Measurements from ENCODE around the gene POLR3A. TPM values are rescaled to one million over a fixed set of nuclear protein-coding genes. Genes with fewer than 3 reads are reported as not detected.

Gene POLR3A
- total and polyA plus RNA-seq, 2 donors (not counting 1 experiment from before 2014, with no cell fraction given): 5.4 to 18.4 TPM

- Histone ChIP-seq H3K27me3 (replicated peaks in 1 of 4; ENCODE audit: control extremely low read depth in 1 of 4, control insufficient read depth in 3 of 4, insufficient read depth in 4 of 4, low read length in 3 of 4) (no peaks in the 10 kb centered on the region), H3K36me3 (replicated peaks in 1 of 2; ENCODE audit: control extremely low read depth in 1 of 2, control insufficient read depth in 1 of 2, extremely low read depth in 1 of 2, insufficient read depth in 2 of 2, low read length in 1 of 2) (no peaks in the 10 kb centered on the region), H3K27ac (ENCODE audit: low read length in 2 of 2) (no peak overlapping the region), H3K9me3 (ENCODE audit: control extremely low read depth in 1 of 3, control insufficient read depth in 2 of 3, insufficient read depth in 1 of 3, low read length in 2 of 3) (peaks cover 0 to 20% (median 2%) of the 10 kb centered on the region in 3 donors), H3K9ac (ENCODE audit: low read length) (no peak overlapping the region), H2AFZ (ENCODE audit: insufficient read depth, low read depth, low read length, poor library complexity, severe bottlenecking) (no peak overlapping the region), H4K20me1 (ENCODE audit: control insufficient read depth, insufficient read depth, low read length, poor library complexity, severe bottlenecking) (no peaks in the 10 kb centered on the region), H3K79me2 (ENCODE audit: control insufficient read depth, insufficient read depth, low read length) (no peaks in the 10 kb centered on the region), H3K4me3 (ENCODE audit: control extremely low read depth in 1 of 5, extremely low read depth in 1 of 5, insufficient read depth in 1 of 5, low read depth in 2 of 5, low read length in 4 of 5) (no peak overlapping the region), H3K4me2 (replicated peaks; ENCODE audit: low read depth, low read length, poor library complexity, severe bottlenecking) (no peak overlapping the region), H3K4me1 (ENCODE audit: control insufficient read depth in 2 of 2, insufficient read depth in 2 of 2, low read length in 2 of 2) (no peaks in the 10 kb centered on the region)
- intact Hi-C loops (cut with micrococcal nuclease): no loop called here
- 100% methylated on average over 6 of the region's 7 CpGs for WGBS (ENCODE audit: insufficient coverage)
- ATAC-seq (ENCODE audit: low read depth) (no peak), DNase-seq (no peak)
- POLR2A ChIA-PET: no interaction called here
- H3K4me3 Mint-ChIP-seq: no peak overlapping the region
- no peak overlapping the region for H3K27ac Mint-ChIP-seq
- H3K4me1 Mint-ChIP-seq: no peaks in the 10 kb centered on the region
- H3K9me3 Mint-ChIP-seq (ENCODE audit: insufficient read depth): peaks cover 10% of the 10 kb centered on the region
- CTCF ChIA-PET: no interaction called here
- peaks cover 6% of the 10 kb centered on the region for H3K27me3 Mint-ChIP-seq
- TF ChIP-seq CTCF (IDR thresholded peaks at IDR 0.05): no peak
- TF ChIP-seq EZH2 (IDR thresholded peaks at IDR 0.05; ENCODE audit: borderline replicate concordance, insufficient read depth, low read depth, low read length, poor library complexity, severe bottlenecking): no peak
These were observed 65.4 kb downstream of the POLR3A start for GRCh38 chr10:77963901-77964300.

GRCh38 chr10:77962350-77963146 is 66.8 kb downstream of the POLR3A start:
- no peaks in the 10 kb centered on the region for H4K20me1 ChIP-seq (ENCODE audit: control insufficient read depth, insufficient read depth, low read length, poor library complexity, severe bottlenecking)
- no peak overlapping the region for H3K4me3 Mint-ChIP-seq
- H3K9me3 Mint-ChIP-seq (ENCODE audit: insufficient read depth): peaks cover 10% of the 10 kb centered on the region
- no peak overlapping the region for H3K4me3 ChIP-seq (ENCODE audit: control extremely low read depth in 1 of 5, extremely low read depth in 1 of 5, insufficient read depth in 1 of 5, low read depth in 2 of 5, low read length in 4 of 5)
- H2AFZ ChIP-seq (ENCODE audit: insufficient read depth, low read depth, low read length, poor library complexity, severe bottlenecking): no peak overlapping the region
- no peak overlapping the region for H3K9ac ChIP-seq (ENCODE audit: low read length)
- POLR2A ChIA-PET: no interaction called here
- WGBS (ENCODE audit: insufficient coverage): 69% methylated on average over 3 of the region's 7 CpGs
- H3K4me1 Mint-ChIP-seq: no peaks in the 10 kb centered on the region
- intact Hi-C loops (cut with micrococcal nuclease): no loop called here
- DNase-seq (no peak), ATAC-seq (ENCODE audit: low read depth) (no peak)
- no peaks in the 10 kb centered on the region for H3K79me2 ChIP-seq (ENCODE audit: control insufficient read depth, insufficient read depth, low read length)
- peaks cover 10% of the 10 kb centered on the region for H3K27me3 Mint-ChIP-seq
- H3K27ac Mint-ChIP-seq: no peak overlapping the region
- CTCF ChIA-PET: no interaction called here
- H3K27me3 ChIP-seq (replicated peaks in 1 of 4; ENCODE audit: control extremely low read depth in 1 of 4, control insufficient read depth in 3 of 4, insufficient read depth in 4 of 4, low read length in 3 of 4): no peaks in the 10 kb centered on the region
- no peak overlapping the region for H3K27ac ChIP-seq (ENCODE audit: low read length in 2 of 2)
- H3K9me3 ChIP-seq (ENCODE audit: control extremely low read depth in 1 of 3, control insufficient read depth in 2 of 3, insufficient read depth in 1 of 3, low read length in 2 of 3): peaks cover 0 to 20% (median 2%) of the 10 kb centered on the region in 3 donors
- no peaks in the 10 kb centered on the region for H3K36me3 ChIP-seq (replicated peaks in 1 of 2; ENCODE audit: control extremely low read depth in 1 of 2, control insufficient read depth in 1 of 2, extremely low read depth in 1 of 2, insufficient read depth in 2 of 2, low read length in 1 of 2)
- no peaks in the 10 kb centered on the region for H3K4me1 ChIP-seq (ENCODE audit: control insufficient read depth in 2 of 2, insufficient read depth in 2 of 2, low read length in 2 of 2)
- TF ChIP-seq CTCF (IDR thresholded peaks at IDR 0.05): no peak
- no peak for TF ChIP-seq EZH2 (IDR thresholded peaks at IDR 0.05; ENCODE audit: borderline replicate concordance, insufficient read depth, low read depth, low read length, poor library complexity, severe bottlenecking)
- no peak overlapping the region for H3K4me2 ChIP-seq (replicated peaks; ENCODE audit: low read depth, low read length, poor library complexity, severe bottlenecking)

Measured in B cell (primary cell).